Activated effector memory CD4-positive, alpha-beta T cell treated with Interleukin-2 at 50 U/mL for 16 hours (primary cell): ENCODE results near the gene FFAR2.
"Not testable (repeated sequence)": the region's sequence is repeated elsewhere in the genome, so short reads cannot be mapped to it uniquely, and the experiment has no call there.

ENCODE experiments used
- DNase-seq: peaks from one replicate; pipeline ENCODE4 v3.0.0-alpha.2; 2020

Gene FFAR2

DNA sequence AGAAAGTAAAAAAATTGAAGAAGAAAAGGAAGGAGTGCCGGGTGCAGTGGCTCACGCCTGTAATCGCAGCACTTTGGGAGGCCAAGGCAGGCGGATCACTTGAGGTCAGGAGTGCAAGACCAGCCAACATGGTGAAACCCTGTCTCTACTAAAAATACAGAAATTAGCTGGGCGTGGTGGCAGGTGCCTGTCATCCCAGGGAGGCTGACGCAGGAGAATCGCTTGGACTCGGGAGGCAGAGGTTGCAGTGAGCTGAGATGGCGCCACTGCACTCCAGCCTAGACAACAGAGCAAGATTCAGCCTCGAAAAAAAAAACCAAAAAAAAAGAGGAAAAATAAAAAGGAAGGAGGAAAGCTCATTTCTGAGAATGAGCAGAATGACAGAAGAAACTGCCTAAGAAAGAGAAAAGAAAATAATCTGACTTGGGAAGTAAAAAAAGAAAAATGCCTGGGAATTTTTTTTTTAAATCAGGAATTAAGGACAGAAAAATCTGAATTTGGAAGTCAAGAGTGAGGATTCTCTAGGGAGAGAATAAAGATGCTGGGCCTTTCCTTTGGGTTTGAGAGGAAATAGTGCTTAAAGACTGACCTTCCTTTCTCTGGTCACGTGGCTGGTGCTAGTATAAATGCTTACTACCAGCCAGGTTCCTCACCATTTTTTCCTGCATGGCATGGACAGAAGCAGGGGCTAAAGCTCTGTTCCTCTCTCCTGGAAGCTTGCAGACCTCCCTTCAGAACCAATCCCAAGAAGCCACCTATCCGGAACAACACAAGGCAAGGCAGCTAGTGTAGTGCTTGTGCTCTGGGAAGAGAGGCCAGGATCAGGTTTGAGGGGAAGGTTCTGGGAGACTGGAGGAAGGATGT, at the start of gene FFAR2:
Gene FFAR2 (plus strand): TSS at position 652 of the 864 bp plus-strand sequence. CDS start 1,458 bp downstream, outside the sequence.
- DNase-seq: no peak

GRCh38 chr19:35398570-35398969, 49.5 kb upstream of the FFAR2 start:
- DNase-seq: no peak

DNA sequence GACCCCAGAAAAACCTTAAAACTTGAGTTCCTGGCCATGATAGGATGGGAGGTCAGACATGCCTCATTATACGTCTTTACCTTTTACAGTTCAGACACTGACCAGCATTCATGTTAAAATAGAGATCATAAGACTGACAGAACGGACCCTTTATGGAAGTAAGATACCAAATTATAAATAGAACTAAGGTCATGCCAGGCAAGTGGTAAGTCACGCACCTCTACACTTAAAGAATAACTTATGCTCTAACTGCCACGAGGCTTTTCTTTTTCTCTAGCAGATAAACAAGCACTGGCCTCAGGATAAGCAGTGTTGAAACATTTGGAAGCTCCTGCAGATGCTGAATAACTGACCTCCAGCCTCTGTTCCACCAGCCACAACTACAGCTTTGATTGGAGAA, 48.8 kb upstream of the FFAR2 start:
- no peak for DNase-seq

GRCh38 chr19:35399948-35400772, 47.9 kb upstream of the FFAR2 start:
- no peak for DNase-seq

- DNase-seq: no peak
Measured at GRCh38 chr19:35400773-35401100, 47.3 kb upstream of the FFAR2 start.

DNA sequence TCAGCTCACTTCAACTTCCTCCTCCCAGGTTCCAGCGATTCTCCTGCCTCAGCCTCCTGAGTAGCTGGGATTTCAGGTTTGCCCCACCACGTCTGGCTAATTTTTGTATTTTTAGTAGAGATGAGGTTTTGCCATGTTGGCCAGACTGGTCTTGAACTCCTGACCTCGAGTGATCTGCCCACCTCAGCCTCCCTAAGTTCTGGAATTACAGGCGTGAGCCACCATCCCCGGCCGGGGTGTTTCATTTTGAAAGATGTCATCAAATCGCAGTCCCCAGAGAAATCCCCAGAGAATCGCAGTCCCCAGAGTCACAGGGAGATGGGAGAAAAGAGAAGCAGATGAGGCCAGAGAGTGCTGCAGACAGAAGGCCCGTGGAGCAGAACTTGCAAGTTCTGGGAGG, 46.6 kb upstream of the FFAR2 start:
- not testable (repeated sequence) for DNase-seq

GRCh38 chr19:35403116-35403760, 44.8 kb upstream of the FFAR2 start:
- no peak for DNase-seq

- no peak for DNase-seq
Measured at GRCh38 chr19:35404879-35405622, 43.0 kb upstream of the FFAR2 start.

GRCh38 chr19:35407619-35408018, 40.4 kb upstream of the FFAR2 start:
- no peak for DNase-seq

- no peak for DNase-seq
Measured at GRCh38 chr19:35408284-35409171, 39.5 kb upstream of the FFAR2 start.

DNA sequence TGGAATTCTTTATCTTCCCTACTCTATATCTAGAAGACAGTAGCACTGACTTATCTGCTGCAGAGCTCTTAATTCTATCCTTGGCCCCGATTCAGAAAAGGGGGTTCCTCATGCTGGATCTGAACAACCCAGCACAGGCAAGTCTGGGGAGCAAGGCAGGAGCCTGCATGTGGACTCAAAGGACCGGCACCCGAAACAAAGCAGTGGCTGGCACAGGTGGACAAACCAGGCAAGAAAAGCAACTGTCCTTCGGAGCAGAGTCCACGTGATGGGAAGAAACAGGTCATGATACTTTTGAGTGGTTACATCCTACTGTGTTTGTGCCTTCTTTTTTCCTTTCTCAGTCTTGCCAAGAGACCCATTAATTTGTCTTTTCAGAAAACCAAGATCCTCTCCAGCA, 38.9 kb upstream of the FFAR2 start:
- no peak for DNase-seq

GRCh38 chr19:35410487-35410886, 37.6 kb upstream of the FFAR2 start:
- DNase-seq: no peak

GRCh38 chr19:35414442-35414841, 33.6 kb upstream of the FFAR2 start:
- no peak for DNase-seq

GRCh38 chr19:35416331-35416730, 31.7 kb upstream of the FFAR2 start:
- no peak for DNase-seq

DNA sequence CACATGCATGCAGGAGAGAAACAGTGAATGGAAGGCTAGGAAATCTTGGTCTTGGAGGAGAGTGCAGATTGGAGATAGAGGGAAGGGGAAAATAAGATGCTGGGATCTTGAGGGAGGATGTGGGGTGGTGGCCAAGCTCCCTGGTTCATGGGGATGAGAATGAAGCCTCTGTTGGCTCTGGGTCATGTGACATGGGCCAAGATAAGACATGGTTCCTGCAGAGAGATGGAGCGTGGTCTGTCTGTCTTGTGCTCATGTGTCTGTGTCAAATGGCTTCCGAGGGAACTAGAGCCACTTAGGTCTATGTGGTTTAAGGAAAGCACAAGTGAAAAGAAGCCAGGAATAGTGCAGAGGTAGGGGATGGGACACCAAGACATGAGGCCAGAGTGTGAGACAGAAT, 30.8 kb upstream of the FFAR2 start:
- DNase-seq: no peak

- no peak for DNase-seq
Measured at GRCh38 chr19:35417713-35418534, 30.1 kb upstream of the FFAR2 start.

GRCh38 chr19:35419046-35419445, 29.0 kb upstream of the FFAR2 start:
- DNase-seq: no peak

DNA sequence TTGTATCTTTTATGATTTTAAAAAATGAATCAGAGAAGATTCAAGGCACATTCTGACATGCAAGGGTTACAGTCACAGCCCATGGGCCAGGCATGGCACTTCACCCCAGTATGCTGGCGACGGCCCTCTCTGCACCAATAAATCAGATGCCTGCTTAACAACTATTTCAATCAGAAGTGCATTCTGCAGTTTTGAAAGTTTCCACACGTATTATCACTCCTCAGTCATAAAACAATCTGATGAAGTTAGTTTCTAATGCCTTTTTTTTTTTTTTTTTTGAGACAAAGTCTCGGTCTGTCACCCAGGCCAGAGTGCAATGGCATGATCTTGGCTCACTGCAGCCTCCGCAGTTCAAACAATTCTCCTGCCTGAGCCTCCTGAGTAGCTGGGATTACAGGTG, 28.3 kb upstream of the FFAR2 start:
- no peak for DNase-seq

DNA sequence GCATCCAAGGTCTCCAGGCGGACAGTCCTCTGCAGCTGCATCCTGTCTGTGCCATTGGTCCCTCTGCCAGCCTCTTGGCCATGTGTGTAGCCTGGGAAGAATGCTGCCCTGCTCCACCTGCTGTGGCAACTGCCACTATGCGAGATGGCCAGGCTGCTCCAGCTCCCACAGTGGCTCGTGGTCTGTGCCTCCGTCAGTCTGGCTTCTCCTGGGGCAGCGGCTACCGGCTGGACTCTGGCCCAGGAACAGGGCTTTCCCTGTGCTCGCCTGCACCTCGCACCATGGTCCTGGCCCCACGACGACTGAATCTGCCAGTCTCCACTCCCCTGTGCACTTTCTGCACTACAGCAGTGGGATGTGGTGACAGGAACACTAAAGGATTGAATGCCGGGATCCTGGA, 26.7 kb upstream of the FFAR2 start:
- no peak for DNase-seq

- not testable (repeated sequence) for DNase-seq
Measured at GRCh38 chr19:35423406-35423805, 24.7 kb upstream of the FFAR2 start.

DNA sequence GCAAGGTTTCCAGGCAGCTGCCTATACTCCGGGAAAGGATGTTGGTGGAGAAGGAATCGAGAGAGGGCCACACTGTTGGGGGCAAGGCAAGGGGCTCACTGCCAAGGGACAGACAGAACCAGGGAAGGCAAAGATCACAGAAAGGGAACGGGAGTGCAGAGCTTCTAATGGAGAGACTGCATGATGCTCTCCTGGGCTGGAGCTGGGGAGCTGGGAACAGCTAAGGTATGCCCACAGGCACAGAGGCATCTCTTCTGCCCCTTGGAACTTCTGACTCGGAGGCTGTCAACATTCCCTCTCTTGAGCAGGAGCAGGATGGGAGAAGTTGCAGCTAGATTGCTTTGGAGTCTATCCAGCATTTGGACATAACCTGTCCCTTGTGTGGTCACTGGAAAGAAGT, 22.4 kb upstream of the FFAR2 start:
- no peak for DNase-seq
